ENCODE data around the gene IL17RB. TPM values are rescaled to one million over a fixed set of nuclear protein-coding genes. Genes with fewer than 3 reads are reported as not detected.

Gene IL17RB
- total and polyA plus RNA-seq, 2 of the 8 experiments (the other 6 are each of a cell fraction or from before 2014, with no cell fraction given): 7.0 to 24.6 TPM

DNA sequence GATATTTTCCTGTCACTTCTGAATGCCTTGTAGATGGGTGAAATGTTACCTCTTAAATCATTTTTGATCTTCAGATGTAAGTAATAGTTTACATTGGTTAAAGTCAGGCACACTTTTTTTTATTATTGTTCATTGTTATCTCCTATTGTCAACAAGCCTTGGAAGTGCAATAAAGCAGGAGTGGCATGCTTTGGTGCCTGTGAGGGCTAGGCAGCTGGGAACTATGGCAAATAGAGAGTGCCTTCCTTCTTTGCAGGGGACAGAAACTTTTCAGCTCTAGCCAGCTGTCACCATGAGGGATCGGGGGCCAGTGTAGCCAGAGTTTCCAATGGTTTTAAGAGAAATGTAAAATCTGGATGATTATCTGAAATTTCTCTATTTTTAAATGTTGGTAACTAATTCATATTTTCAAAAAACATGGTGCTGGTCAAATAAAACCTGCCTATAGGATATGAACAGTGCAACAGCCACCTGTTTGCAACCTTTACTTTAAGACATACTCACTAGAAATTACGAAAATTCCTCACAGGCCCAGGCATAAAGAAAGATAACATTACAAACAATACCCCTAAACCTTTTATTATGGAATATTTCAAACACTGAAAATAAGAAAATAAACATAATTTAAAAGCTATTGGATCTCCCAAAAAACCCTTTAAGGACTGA is 54.4 kb downstream of the IL17RB start:
- Histone ChIP-seq H4K8ac (ENCODE audit: extremely low read depth, insufficient read depth, low read length) (no peak overlapping the region), H3K4me2 (ENCODE audit: insufficient read depth in 1 of 2, low read depth in 2 of 2, low read length in 2 of 2) (no peak overlapping the region), H2BK15ac (ENCODE audit: low read length) (no peak overlapping the region), H2BK12ac (ENCODE audit: low read depth, low read length) (no peak overlapping the region), H3K79me1 (ENCODE audit: low read depth, low read length) (no peaks in the 10 kb centered on the region), H2AK5ac (ENCODE audit: low read depth, low read length) (no peak overlapping the region), H2BK20ac (ENCODE audit: low read length) (no peak overlapping the region), H3K9ac (replicated peaks in 1 of 4; ENCODE audit: extremely low read depth in 1 of 4, low read depth in 3 of 4, low read length in 3 of 4) (no peak overlapping the region), H4K5ac (ENCODE audit: insufficient read length, low read depth, low read length) (no peak overlapping the region), H3K4me1 (replicated peaks in 1 of 4; ENCODE audit: control insufficient read depth in 3 of 4, insufficient read depth in 4 of 4, low read length in 3 of 4) (no peaks in the 10 kb centered on the region), H2AFZ (ENCODE audit: low read length) (no peak overlapping the region), H4K91ac (replicated peaks; ENCODE audit: insufficient read length, low read length) (no peak overlapping the region), H3K23me2 (ENCODE audit: low read depth, low read length) (no peaks in the 10 kb centered on the region), H3K14ac (ENCODE audit: insufficient read length) (no peak overlapping the region), H3K4me3 (ENCODE audit: extremely low read depth in 1 of 4, insufficient read depth in 2 of 4, low read depth in 3 of 4, low read length in 4 of 4) (no peak overlapping the region), H3K56ac (replicated peaks; ENCODE audit: insufficient read length, low read depth, low read length) (no peak overlapping the region), H3K9me3 (ENCODE audit: insufficient read depth in 2 of 2, low read depth in 1 of 2, low read length in 1 of 2) (no peaks in the 10 kb centered on the region), H2BK120ac (replicated peaks; ENCODE audit: low read depth, low read length) (no peak overlapping the region), H3K18ac (ENCODE audit: extremely low read depth, low read length) (no peak overlapping the region), H3K23ac (ENCODE audit: insufficient read length) (no peak overlapping the region), H3K36me3 (ENCODE audit: control insufficient read depth in 2 of 4, insufficient read depth in 4 of 4, low read length in 3 of 4) (no peaks in the 10 kb centered on the region), H2BK5ac (ENCODE audit: low read depth, low read length) (no peak overlapping the region), H3K27me3 (replicated peaks in 1 of 4; ENCODE audit: control insufficient read depth in 3 of 4, extremely low read depth in 1 of 4, insufficient read depth in 3 of 4, low read length in 3 of 4) (no peaks in the 10 kb centered on the region; a peak in 2 of 7 replicates), H3K79me2 (ENCODE audit: control insufficient read depth in 1 of 2, insufficient read depth in 2 of 2, low read length in 2 of 2) (no peaks in the 10 kb centered on the region), H3K4ac (replicated peaks; ENCODE audit: insufficient read length, low read depth, low read length) (no peak overlapping the region), H4K20me1 (replicated peaks in 1 of 2; ENCODE audit: control insufficient read depth in 1 of 2, insufficient read depth in 2 of 2, low read length in 2 of 2) (no peaks in the 10 kb centered on the region), H3K27ac (ENCODE audit: low read depth, low read length) (no peak overlapping the region)
- FAIRE-seq (no peak), DNase-seq (ENCODE audit: low read depth in 1 of 2, low spot score in 2 of 2) (no peak)
- 87% methylated on average over 2 of the region's 2 CpGs; no CpG with 5 or more reads in 1 of the 2 experiments for WGBS, 2 experiments (ENCODE audit: extremely low coverage in 1 of 2, insufficient coverage in 1 of 2, insufficient read length in 1 of 2, insufficient replicate concordance in 2 of 2, low coverage in 1 of 2, low lambda C conversion rate in 2 of 2, missing lambda C conversion rate in 1 of 2)
- ChIA-PET CTCF (ENCODE audit: partially characterized antibody) (interaction anchor here (1.1 kb wide), 1 partner anchor 11 kb away, joined by 5 read pairs; no protein-coding TSS in a partner anchor), POLR2A (ENCODE audit: partially characterized antibody) (interaction anchor here (0.9 to 1.2 kb wide), 2 partner anchors 9 to 28 kb away, joined by 3 to 6 read pairs; partner anchors contain the start of gene SELENOK)
- TF ChIP-seq SP2 (IDR thresholded peaks at IDR 0.05; ENCODE audit: low read length): no peak
- TF ChIP-seq JUN (IDR thresholded peaks at IDR 0.05; ENCODE audit: low read depth, low read length): no peak
- no peak for TF ChIP-seq POLR2AphosphoS5 (IDR thresholded peaks at IDR 0.05; ENCODE audit: low read depth, low read length)
- no peak for TF ChIP-seq NRF1 (IDR thresholded peaks at IDR 0.05; ENCODE audit: low read depth, low read length)
- no peak for TF ChIP-seq RAD21 (IDR thresholded peaks at IDR 0.05 in 1 of 2, conservative IDR thresholded peaks at IDR 0.05 in 1 of 2; ENCODE audit: low read depth in 2 of 2, low read length in 2 of 2)
- no peak for TF ChIP-seq EP300 (IDR thresholded peaks at IDR 0.05; ENCODE audit: borderline replicate concordance in 1 of 2, low read depth in 2 of 2, low read length in 2 of 2)
- no peak for TF ChIP-seq SRF (IDR thresholded peaks at IDR 0.05; ENCODE audit: low read depth, low read length)
- no peak for TF ChIP-seq TAF1 (IDR thresholded peaks at IDR 0.05; ENCODE audit: low read depth, low read length)
- no peak for TF ChIP-seq SP1 (IDR thresholded peaks at IDR 0.05; ENCODE audit: low read depth, low read length)
- no peak for TF ChIP-seq HDAC6 (IDR thresholded peaks at IDR 0.05; ENCODE audit: low read depth, low read length)
- TF ChIP-seq, protein P1, sequence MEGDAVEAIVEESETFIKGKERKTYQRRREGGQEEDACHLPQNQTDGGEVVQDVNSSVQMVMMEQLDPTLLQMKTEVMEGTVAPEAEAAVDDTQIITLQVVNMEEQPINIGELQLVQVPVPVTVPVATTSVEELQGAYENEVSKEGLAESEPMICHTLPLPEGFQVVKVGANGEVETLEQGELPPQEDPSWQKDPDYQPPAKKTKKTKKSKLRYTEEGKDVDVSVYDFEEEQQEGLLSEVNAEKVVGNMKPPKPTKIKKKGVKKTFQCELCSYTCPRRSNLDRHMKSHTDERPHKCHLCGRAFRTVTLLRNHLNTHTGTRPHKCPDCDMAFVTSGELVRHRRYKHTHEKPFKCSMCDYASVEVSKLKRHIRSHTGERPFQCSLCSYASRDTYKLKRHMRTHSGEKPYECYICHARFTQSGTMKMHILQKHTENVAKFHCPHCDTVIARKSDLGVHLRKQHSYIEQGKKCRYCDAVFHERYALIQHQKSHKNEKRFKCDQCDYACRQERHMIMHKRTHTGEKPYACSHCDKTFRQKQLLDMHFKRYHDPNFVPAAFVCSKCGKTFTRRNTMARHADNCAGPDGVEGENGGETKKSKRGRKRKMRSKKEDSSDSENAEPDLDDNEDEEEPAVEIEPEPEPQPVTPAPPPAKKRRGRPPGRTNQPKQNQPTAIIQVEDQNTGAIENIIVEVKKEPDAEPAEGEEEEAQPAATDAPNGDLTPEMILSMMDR (IDR thresholded peaks at IDR 0.05; ENCODE audit: control extremely low read depth in 1 of 3, insufficient read depth in 1 of 3, low read depth in 1 of 3, low read length in 3 of 3): no peak
